Measurements from ENCODE around the gene PAX3. TPM values are rescaled to one million over a fixed set of nuclear protein-coding genes. Genes with fewer than 3 reads are reported as not detected.

Gene PAX3
- total RNA-seq, 1 donor, result not detected

GRCh38 chr2:222255090-222255489, 43.7 kb downstream of the PAX3 start:
- TF ChIP-seq, protein P1, sequence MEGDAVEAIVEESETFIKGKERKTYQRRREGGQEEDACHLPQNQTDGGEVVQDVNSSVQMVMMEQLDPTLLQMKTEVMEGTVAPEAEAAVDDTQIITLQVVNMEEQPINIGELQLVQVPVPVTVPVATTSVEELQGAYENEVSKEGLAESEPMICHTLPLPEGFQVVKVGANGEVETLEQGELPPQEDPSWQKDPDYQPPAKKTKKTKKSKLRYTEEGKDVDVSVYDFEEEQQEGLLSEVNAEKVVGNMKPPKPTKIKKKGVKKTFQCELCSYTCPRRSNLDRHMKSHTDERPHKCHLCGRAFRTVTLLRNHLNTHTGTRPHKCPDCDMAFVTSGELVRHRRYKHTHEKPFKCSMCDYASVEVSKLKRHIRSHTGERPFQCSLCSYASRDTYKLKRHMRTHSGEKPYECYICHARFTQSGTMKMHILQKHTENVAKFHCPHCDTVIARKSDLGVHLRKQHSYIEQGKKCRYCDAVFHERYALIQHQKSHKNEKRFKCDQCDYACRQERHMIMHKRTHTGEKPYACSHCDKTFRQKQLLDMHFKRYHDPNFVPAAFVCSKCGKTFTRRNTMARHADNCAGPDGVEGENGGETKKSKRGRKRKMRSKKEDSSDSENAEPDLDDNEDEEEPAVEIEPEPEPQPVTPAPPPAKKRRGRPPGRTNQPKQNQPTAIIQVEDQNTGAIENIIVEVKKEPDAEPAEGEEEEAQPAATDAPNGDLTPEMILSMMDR (IDR thresholded peaks at IDR 0.05; ENCODE audit: extremely low read depth, low read depth, low read length), result no peak
- no peaks in the 10 kb centered on the region for H3K36me3 ChIP-seq (ENCODE audit: insufficient read depth, low read length)
- no peaks in the 10 kb centered on the region for H3K9me3 ChIP-seq (ENCODE audit: low read depth, low read length)
- H4K20me1 ChIP-seq (ENCODE audit: insufficient read depth, low read length), result no peaks in the 10 kb centered on the region
- H3K27ac ChIP-seq (ENCODE audit: low read depth, low read length), result no peak overlapping the region
- no peak for DNase-seq (ENCODE audit: insufficient read length, low spot score, missing footprints)
- no peak overlapping the region for H2AFZ ChIP-seq (ENCODE audit: low read length)
- H3K27me3 ChIP-seq (ENCODE audit: insufficient read depth, low read length), result no peaks in the 10 kb centered on the region
- H3K4me2 ChIP-seq (ENCODE audit: insufficient read depth, low read length), result no peak overlapping the region
- no peaks in the 10 kb centered on the region for H3K79me2 ChIP-seq (ENCODE audit: insufficient read depth, low read length)
- H3K4me3 ChIP-seq (ENCODE audit: insufficient read depth, low read length), result no peak overlapping the region
- no peaks in the 10 kb centered on the region for H3K4me1 ChIP-seq (ENCODE audit: insufficient read depth, low read length)

DNA sequence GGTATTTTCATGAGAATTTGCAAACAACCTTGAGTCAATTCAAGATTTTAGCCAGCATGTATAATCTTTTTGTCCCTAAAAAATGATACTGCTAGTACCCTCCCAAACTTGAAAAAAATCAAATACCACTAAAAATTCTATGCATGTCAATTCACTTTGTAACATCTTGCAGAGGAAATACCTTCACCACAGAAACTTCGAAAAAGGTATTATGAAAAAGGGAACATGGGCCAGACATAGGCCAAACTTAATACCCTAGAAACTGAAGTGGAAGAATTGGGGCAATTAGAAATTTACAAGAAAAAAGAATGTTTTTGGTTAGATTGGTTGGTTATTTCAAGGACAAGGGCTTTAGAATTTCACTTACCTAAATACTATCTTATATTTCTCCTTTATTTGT, 48.5 kb downstream of the PAX3 start:
- H3K27me3 ChIP-seq (ENCODE audit: insufficient read depth, low read length), result no peaks in the 10 kb centered on the region
- H2AFZ ChIP-seq (ENCODE audit: low read length), result no peak overlapping the region
- no peak overlapping the region for H3K4me3 ChIP-seq (ENCODE audit: insufficient read depth, low read length)
- H3K4me2 ChIP-seq (ENCODE audit: insufficient read depth, low read length), result no peak overlapping the region
- no peaks in the 10 kb centered on the region for H4K20me1 ChIP-seq (ENCODE audit: insufficient read depth, low read length)
- TF ChIP-seq, protein P1 (IDR thresholded peaks at IDR 0.05; ENCODE audit: extremely low read depth, low read depth, low read length), result no peak
- DNase-seq (ENCODE audit: insufficient read length, low spot score, missing footprints), result no peak
- no peaks in the 10 kb centered on the region for H3K79me2 ChIP-seq (ENCODE audit: insufficient read depth, low read length)
- H3K27ac ChIP-seq (ENCODE audit: low read depth, low read length), result no peak overlapping the region
- no peaks in the 10 kb centered on the region for H3K36me3 ChIP-seq (ENCODE audit: insufficient read depth, low read length)
- H3K4me1 ChIP-seq (ENCODE audit: insufficient read depth, low read length), result no peaks in the 10 kb centered on the region
- no peaks in the 10 kb centered on the region for H3K9me3 ChIP-seq (ENCODE audit: low read depth, low read length)

DNA sequence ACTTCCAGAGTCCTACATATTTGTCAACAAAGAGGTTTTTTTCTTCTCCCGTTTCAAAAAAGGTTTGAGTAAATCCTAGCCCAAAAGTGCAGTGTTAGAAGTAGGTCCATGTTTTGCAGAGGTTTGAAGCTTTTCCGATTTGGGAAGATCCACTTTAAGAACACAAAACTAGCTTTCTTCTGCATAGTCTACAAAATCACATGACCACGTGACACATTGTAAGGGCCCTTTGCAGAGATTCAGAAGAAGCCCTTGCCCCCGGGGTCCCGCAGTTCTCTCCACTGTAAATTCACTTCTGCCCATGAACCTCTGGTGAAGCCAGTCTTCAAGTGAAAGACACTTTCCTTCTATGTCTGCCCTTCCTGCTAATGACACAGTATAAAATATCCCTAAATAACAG, 49.4 kb downstream of the PAX3 start:
- H3K9me3 ChIP-seq (ENCODE audit: low read depth, low read length), result no peaks in the 10 kb centered on the region
- no peak overlapping the region for H2AFZ ChIP-seq (ENCODE audit: low read length)
- H3K36me3 ChIP-seq (ENCODE audit: insufficient read depth, low read length), result no peaks in the 10 kb centered on the region
- H3K27me3 ChIP-seq (ENCODE audit: insufficient read depth, low read length), result no peaks in the 10 kb centered on the region
- no peak overlapping the region for H3K4me3 ChIP-seq (ENCODE audit: insufficient read depth, low read length)
- TF ChIP-seq, protein P1 (IDR thresholded peaks at IDR 0.05; ENCODE audit: extremely low read depth, low read depth, low read length), result no peak
- H3K4me2 ChIP-seq (ENCODE audit: insufficient read depth, low read length), result no peak overlapping the region
- no peak overlapping the region for H3K27ac ChIP-seq (ENCODE audit: low read depth, low read length)
- H3K79me2 ChIP-seq (ENCODE audit: insufficient read depth, low read length), result no peaks in the 10 kb centered on the region
- DNase-seq (ENCODE audit: insufficient read length, low spot score, missing footprints), result no peak
- no peaks in the 10 kb centered on the region for H4K20me1 ChIP-seq (ENCODE audit: insufficient read depth, low read length)
- no peaks in the 10 kb centered on the region for H3K4me1 ChIP-seq (ENCODE audit: insufficient read depth, low read length)

- Histone ChIP-seq H3K27ac (ENCODE audit: low read depth, low read length) (no peak overlapping the region), H3K4me3 (ENCODE audit: insufficient read depth, low read length) (no peak overlapping the region), H4K20me1 (ENCODE audit: insufficient read depth, low read length) (no peaks in the 10 kb centered on the region), H3K27me3 (ENCODE audit: insufficient read depth, low read length) (no peaks in the 10 kb centered on the region), H3K4me2 (ENCODE audit: insufficient read depth, low read length) (no peak overlapping the region), H3K9me3 (ENCODE audit: low read depth, low read length) (no peaks in the 10 kb centered on the region), H2AFZ (ENCODE audit: low read length) (no peak overlapping the region), H3K4me1 (ENCODE audit: insufficient read depth, low read length) (no peaks in the 10 kb centered on the region), H3K79me2 (ENCODE audit: insufficient read depth, low read length) (no peaks in the 10 kb centered on the region), H3K36me3 (ENCODE audit: insufficient read depth, low read length) (no peaks in the 10 kb centered on the region)
- DNase-seq (ENCODE audit: insufficient read length, low spot score, missing footprints), result no peak
- TF ChIP-seq, protein P1 (IDR thresholded peaks at IDR 0.05; ENCODE audit: extremely low read depth, low read depth, low read length), result no peak
Observed at GRCh38 chr2:222248818-222249217, 50.0 kb downstream of the PAX3 start.

Data from osteoblast (primary cell).